Left lung (tissue), 10 donors: ENCODE data around the gene BCAP31. TPM values are rescaled to one million over a fixed set of nuclear protein-coding genes. Genes with fewer than 3 reads are reported as not detected.
"Not testable (repeated sequence)": the region's sequence is repeated elsewhere in the genome, so short reads cannot be mapped to it uniquely, and the experiment has no call there.

Experiments
- ATAC-seq: fragments of 200-7000 bp; cut with Tn5 transposase; one replicate; pipeline ENCODE4 v1.9.1; 2020; ENCODE audit warnings: moderate library complexity
- DNase-seq, 4 donors: peaks; one replicate each; pipeline ENCODE4 v3.0.0-alpha.2; 2013 to 2020
- H3K27ac ChIP-seq, 2 donors: fragments of 200-600 bp; sonication (generic) in 1 of 2; one replicate each; pipeline versions ENCODE4 v1.5.0 to v1.8.0; 2020 to 2021
- H3K27me3 ChIP-seq, 2 donors: fragments of 200-600 bp; sonication (generic) in 1 of 2; one replicate each; pipeline versions ENCODE4 v1.5.0 to v1.8.0; 2020 to 2021
- H3K36me3 ChIP-seq, 2 donors: fragments of 200-600 bp; sonication (generic) in 1 of 2; one replicate each; pipeline versions ENCODE4 v1.5.0 to v1.8.0; 2020 to 2021
- H3K4me1 ChIP-seq, 2 donors: fragments of 200-600 bp; one replicate each; pipeline ENCODE4 v1.8.0; 2021
- H3K4me3 ChIP-seq, 2 donors: fragments of 200-600 bp; sonication (generic) in 1 of 2; one replicate each; pipeline versions ENCODE4 v1.5.0 to v1.8.0; 2020 to 2021; ENCODE audit warnings: mild to moderate bottlenecking in 1 of 2
- H3K9me3 ChIP-seq, 2 donors: fragments of 200-600 bp; sonication (generic) in 1 of 2; one replicate each; pipeline versions ENCODE4 v1.5.0 to v1.8.0; 2020 to 2021
- intact Hi-C, 2 donors: fragments of 100-400 bp; cut with DNase I; formaldehyde crosslinking; loops; one replicate each; pipeline versions ENCODE4 v1.11.2 to v1.14.2; 2022
- polyA plus RNA-seq, 6 donors: library from polyadenylated mRNA; unstranded; fragments of 120-200 nt; gene quantifications; one replicate each; pipeline ENCODE4 v1.2.1, GENCODE V29; 2013; ENCODE audit not compliant: insufficient read length in 6 of 6
- total RNA-seq, 2 donors: library from RNA; stranded (reverse); fragmentation: NEBNext Ultra II Directional; extraction: Animal tissue kit (Norgen Biotek cat#: 25700); gene quantifications; one replicate each; pipeline ENCODE4 v1.2.1, GENCODE V29; 2021
- TF ChIP-seq, protein P1 (sequence below), 2 donors: fragments of 200-600 bp; sonication (generic) in 1 of 2; IDR thresholded peaks; one replicate each; pipeline versions ENCODE4 v1.5.0 to v1.8.0; 2021; ENCODE audit warnings: antibody characterized with exemption in 2 of 2
- donor health status: DM: no; HTN: yes; CAD: no.
- donor health status: DM: no; HTN: no; CAD: no.

Gene BCAP31
- total and polyA plus RNA-seq, 8 donors: 126 to 243 (median 138) TPM

DNA sequence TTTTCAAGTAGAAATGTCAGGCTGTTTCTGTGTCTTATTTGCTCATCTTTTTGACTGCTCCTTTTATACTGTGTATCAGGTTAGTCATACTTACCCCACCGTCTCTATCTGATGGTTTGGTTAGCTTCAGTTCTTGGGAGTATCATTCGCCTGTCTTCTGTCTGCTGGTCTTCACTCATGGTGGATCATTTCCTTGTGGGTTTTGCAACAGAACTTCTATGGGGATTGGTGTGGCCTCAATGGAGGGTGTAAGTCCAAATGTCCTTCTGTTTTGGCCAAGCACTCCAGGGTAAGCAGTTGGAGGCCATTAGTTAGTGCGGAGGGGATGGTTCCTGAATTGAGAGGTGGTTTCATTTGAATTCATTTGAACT is 7.6 kb upstream of the BCAP31 start:
- H3K27ac ChIP-seq: peak overlapping the region in 1 of 2 donors; percentile 50
- no peak overlapping the region for H3K4me3 ChIP-seq
- H3K4me1 ChIP-seq: peaks cover 9 to 22% of the 10 kb centered on the region in 2 donors
- H3K9me3 ChIP-seq: no peaks in the 10 kb centered on the region
- H3K27me3 ChIP-seq: no peaks in the 10 kb centered on the region
- TF ChIP-seq, protein P1, sequence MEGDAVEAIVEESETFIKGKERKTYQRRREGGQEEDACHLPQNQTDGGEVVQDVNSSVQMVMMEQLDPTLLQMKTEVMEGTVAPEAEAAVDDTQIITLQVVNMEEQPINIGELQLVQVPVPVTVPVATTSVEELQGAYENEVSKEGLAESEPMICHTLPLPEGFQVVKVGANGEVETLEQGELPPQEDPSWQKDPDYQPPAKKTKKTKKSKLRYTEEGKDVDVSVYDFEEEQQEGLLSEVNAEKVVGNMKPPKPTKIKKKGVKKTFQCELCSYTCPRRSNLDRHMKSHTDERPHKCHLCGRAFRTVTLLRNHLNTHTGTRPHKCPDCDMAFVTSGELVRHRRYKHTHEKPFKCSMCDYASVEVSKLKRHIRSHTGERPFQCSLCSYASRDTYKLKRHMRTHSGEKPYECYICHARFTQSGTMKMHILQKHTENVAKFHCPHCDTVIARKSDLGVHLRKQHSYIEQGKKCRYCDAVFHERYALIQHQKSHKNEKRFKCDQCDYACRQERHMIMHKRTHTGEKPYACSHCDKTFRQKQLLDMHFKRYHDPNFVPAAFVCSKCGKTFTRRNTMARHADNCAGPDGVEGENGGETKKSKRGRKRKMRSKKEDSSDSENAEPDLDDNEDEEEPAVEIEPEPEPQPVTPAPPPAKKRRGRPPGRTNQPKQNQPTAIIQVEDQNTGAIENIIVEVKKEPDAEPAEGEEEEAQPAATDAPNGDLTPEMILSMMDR (IDR thresholded peaks at IDR 0.05): no peak
- no peak for ATAC-seq
- DNase-seq: no peak
- H3K36me3 ChIP-seq: peaks cover 0 to 14% of the 10 kb centered on the region in 2 donors
- intact Hi-C loops: no loop called here

GRCh38 chrX:153731117-153731844 is 7.1 kb upstream of the BCAP31 start:
- ATAC-seq: no peak
- H3K27me3 ChIP-seq: no peaks in the 10 kb centered on the region

DNA sequence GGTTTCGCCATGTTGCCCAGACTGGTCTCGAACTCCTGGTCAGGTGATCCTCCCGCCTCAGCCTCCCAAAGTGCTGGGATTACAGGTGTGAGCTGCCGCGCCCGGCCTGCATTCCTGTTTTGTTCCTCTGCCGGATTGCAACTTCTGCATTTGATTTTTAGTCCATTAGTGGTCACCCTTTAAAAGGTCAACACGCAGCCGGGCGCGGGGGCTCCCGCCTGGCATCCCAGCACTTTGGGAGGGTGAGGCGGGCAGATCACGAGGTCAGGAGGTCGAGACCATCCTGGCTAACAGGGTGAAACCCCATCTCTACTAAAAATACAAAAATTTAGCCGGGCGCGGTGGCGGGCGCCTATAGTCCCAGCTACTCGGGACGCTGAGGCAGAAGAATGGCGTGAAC is 5.9 kb upstream of the BCAP31 start:
- ATAC-seq, H3K27me3 ChIP-seq, H3K4me3 ChIP-seq, H3K36me3 ChIP-seq, DNase-seq, intact Hi-C loops, H3K27ac ChIP-seq, H3K9me3 ChIP-seq: not testable (repeated sequence)
- H3K4me1 ChIP-seq: peaks cover 16 to 39% of the 10 kb centered on the region in 2 donors

More at GRCh38 chrX:153731117-153731844, 7.1 kb upstream of the BCAP31 start:
- no peak for DNase-seq
- no peaks in the 10 kb centered on the region for H3K9me3 ChIP-seq
- intact Hi-C loops: no loop called here
- no peak overlapping the region for H3K4me3 ChIP-seq
- TF ChIP-seq, protein P1 (IDR thresholded peaks at IDR 0.05): no peak
- no peak overlapping the region for H3K27ac ChIP-seq
- H3K36me3 ChIP-seq: peaks cover 0 to 8% of the 10 kb centered on the region in 2 donors
- H3K4me1 ChIP-seq: peaks cover 9 to 27% of the 10 kb centered on the region in 2 donors

DNA sequence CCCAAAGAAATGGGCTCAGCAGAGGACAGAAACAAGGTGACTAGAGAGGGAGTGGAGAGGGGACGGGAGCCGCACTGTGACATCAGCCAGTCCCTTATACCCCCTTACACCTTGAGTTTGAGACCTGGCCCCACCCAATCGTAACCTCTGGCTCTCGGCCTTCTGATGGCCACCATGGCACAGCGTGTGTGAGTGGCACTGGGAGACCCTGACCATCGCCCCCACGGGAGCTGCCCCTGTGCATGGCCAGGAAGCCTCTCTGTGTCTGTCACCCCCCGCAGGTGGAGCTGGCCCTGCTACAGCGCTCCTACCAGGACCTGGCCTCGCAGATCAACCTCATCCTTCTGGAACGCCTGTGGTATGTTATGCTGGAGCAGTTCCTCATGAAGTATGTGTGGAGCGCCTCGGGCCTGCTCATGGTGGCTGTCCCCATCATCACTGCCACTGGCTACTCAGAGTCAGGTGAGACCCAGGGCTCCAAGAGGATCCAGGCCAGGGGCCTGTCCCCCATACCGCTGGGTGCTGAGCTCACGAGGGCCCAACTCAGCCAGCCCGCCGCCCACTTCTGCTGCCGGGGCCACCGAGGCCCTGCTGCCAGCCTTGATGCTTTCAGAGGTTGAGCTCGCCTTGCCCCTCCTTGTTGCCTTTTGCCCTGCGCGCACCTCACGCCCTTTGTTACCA is 4.9 kb upstream of the BCAP31 start:
- H3K4me1 ChIP-seq: peaks cover 17 to 42% of the 10 kb centered on the region in 2 donors
- intact Hi-C loops: no loop called here
- H3K27me3 ChIP-seq: no peaks in the 10 kb centered on the region
- no peak overlapping the region for H3K27ac ChIP-seq
- TF ChIP-seq, protein P1 (IDR thresholded peaks at IDR 0.05): no peak
- DNase-seq (no peak), ATAC-seq (no peak)
- H3K4me3 ChIP-seq: no peak overlapping the region
- peaks cover 0 to 4% of the 10 kb centered on the region in 2 donors for H3K36me3 ChIP-seq
- no peaks in the 10 kb centered on the region for H3K9me3 ChIP-seq

DNA sequence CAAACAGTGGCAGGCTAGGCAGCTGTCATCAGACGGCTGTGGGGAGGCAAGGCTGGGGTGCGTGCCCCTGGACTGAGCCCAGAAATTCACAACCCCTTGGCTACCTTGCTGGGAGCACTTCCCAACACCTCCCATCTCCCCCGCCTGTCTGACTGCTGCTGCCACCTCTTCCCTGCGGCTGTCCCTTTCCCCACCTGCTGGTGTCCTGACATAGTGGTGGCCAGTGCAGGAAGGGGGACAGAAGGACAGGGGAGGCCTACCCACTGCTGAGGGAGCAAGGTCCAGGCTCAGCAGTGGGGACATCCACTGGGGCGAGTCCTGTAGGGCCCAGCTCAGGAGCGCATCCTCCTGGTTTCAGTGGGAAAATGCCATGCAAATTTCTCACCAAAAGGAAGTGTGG is 3.9 kb upstream of the BCAP31 start:
- Histone ChIP-seq H3K36me3 (peaks cover 0 to 4% of the 10 kb centered on the region in 2 donors), H3K27ac (peak overlapping the region in 1 of 2 donors; percentile 89), H3K4me1 (peaks cover 17 to 44% of the 10 kb centered on the region in 2 donors), H3K27me3 (no peaks in the 10 kb centered on the region), H3K4me3 (no peak overlapping the region), H3K9me3 (no peaks in the 10 kb centered on the region)
- ATAC-seq (no peak), DNase-seq (no peak)
- TF ChIP-seq, protein P1 (IDR thresholded peaks at IDR 0.05): no peak
- intact Hi-C loops: no loop called here
